H9 (cell line): Measurements from ENCODE around the gene SBNO1. TPM values are rescaled to one million over a fixed set of nuclear protein-coding genes. Genes with fewer than 3 reads are reported as not detected.

ENCODE experiments used
- DNase-seq: peaks from one replicate; pipeline ENCODE4 v3.0.0-alpha.2; 2017
- H2AFZ ChIP-seq: one replicate; pipeline ENCODE4 v1.6.1; 2013; ENCODE audit warnings: mild to moderate bottlenecking, low read length, control low read depth, moderate library complexity
- H2AK5ac ChIP-seq: 2 replicates; pipeline ENCODE4 v1.6.1; 2013; ENCODE audit warnings: low read length, control low read depth, mixed read lengths; ENCODE audit not compliant: insufficient read length
- H2BK120ac ChIP-seq: one replicate; pipeline ENCODE4 v1.6.1; 2013; ENCODE audit warnings: low read depth, mild to moderate bottlenecking, low read length, control low read depth, inconsistent platforms; ENCODE audit not compliant: poor library complexity, severe bottlenecking
- H2BK12ac ChIP-seq: 2 replicates; pipeline ENCODE4 v1.6.1; 2013; ENCODE audit warnings: low read length, control low read depth, mixed read lengths, low read depth; ENCODE audit not compliant: insufficient read length
- H2BK15ac ChIP-seq: 2 replicates; pipeline ENCODE4 v1.6.1; 2013; ENCODE audit warnings: low read depth, low read length, control low read depth
- H2BK20ac ChIP-seq: one replicate; pipeline ENCODE4 v1.6.1; 2013; ENCODE audit warnings: low read depth, mild to moderate bottlenecking, low read length, control low read depth, inconsistent platforms; ENCODE audit not compliant: poor library complexity, severe bottlenecking
- H2BK5ac ChIP-seq: 2 replicates; pipeline ENCODE4 v1.6.1; 2013; ENCODE audit warnings: low read length, control low read depth, mixed read lengths; ENCODE audit not compliant: insufficient read length
- H3K14ac ChIP-seq: 2 replicates; pipeline ENCODE4 v1.6.1; 2013; ENCODE audit warnings: low read length, control low read depth; ENCODE audit not compliant: insufficient read depth
- H3K18ac ChIP-seq: 2 replicates; pipeline ENCODE4 v1.6.1; 2013; ENCODE audit warnings: low read depth, mild to moderate bottlenecking, mixed read lengths, low read length, control low read depth; ENCODE audit not compliant: insufficient read length
- H3K23ac ChIP-seq: 2 replicates; pipeline ENCODE4 v1.6.1; 2013; ENCODE audit warnings: low read length, control low read depth, mixed read lengths, low read depth; ENCODE audit not compliant: insufficient read length
- H3K23me2 ChIP-seq: 2 replicates; pipeline ENCODE4 v1.6.1; 2013; ENCODE audit warnings: low read depth, mild to moderate bottlenecking, mixed read lengths, low read length, control low read depth; ENCODE audit not compliant: insufficient read length, poor library complexity, severe bottlenecking
- H3K27ac ChIP-seq: 2 replicates; pipeline ENCODE4 v1.5.1; 2013; ENCODE audit warnings: low read length, control low read depth, mixed read lengths, low read depth; ENCODE audit not compliant: insufficient read length
- H3K27me3 ChIP-seq: 2 replicates; pipeline ENCODE4 v1.6.1; 2013; ENCODE audit warnings: low read length, control low read depth, inconsistent platforms; ENCODE audit not compliant: insufficient read depth
- H3K4ac ChIP-seq: 2 replicates; pipeline ENCODE4 v1.6.1; 2013; ENCODE audit warnings: low read depth, mild to moderate bottlenecking, control low read depth, inconsistent platforms, low read length, moderate library complexity
- H3K4me1 ChIP-seq: 2 replicates; pipeline ENCODE4 v1.6.1; 2013; ENCODE audit warnings: low read length, control low read depth, inconsistent platforms; ENCODE audit not compliant: insufficient read depth
- H3K4me2 ChIP-seq: 2 replicates; pipeline ENCODE4 v1.6.1; 2013; ENCODE audit warnings: low read length, control low read depth, mixed read lengths; ENCODE audit not compliant: insufficient read length, insufficient read depth
- H3K56ac ChIP-seq: 2 replicates; pipeline ENCODE4 v1.6.1; 2013; ENCODE audit warnings: low read depth, mild to moderate bottlenecking, mixed read lengths, low read length, control low read depth; ENCODE audit not compliant: insufficient read length
- H3K79me1 ChIP-seq: 2 replicates; pipeline ENCODE4 v1.6.1; 2013; ENCODE audit warnings: low read depth, mild to moderate bottlenecking, moderate library complexity, low read length, control low read depth, inconsistent platforms; ENCODE audit not compliant: insufficient read depth, poor library complexity, severe bottlenecking
- H3K79me2 ChIP-seq: 2 replicates; pipeline ENCODE4 v1.6.1; 2013; ENCODE audit warnings: low read length, control low read depth, inconsistent platforms; ENCODE audit not compliant: insufficient read depth
- H3K9ac ChIP-seq: 2 replicates; pipeline ENCODE4 v1.6.1; 2013; ENCODE audit warnings: low read length, control low read depth, mixed read lengths; ENCODE audit not compliant: insufficient read length; ENCODE audit errors: extremely low read depth
- H3K9me3 ChIP-seq: one replicate; pipeline ENCODE4 v1.6.1; 2013; ENCODE audit warnings: low read depth, low read length, inconsistent platforms; ENCODE audit not compliant: control insufficient read depth
- H3T11ph ChIP-seq: one replicate; pipeline ENCODE4 v1.6.1; 2013; ENCODE audit warnings: mild to moderate bottlenecking, low read length, control low read depth, inconsistent platforms
- H4K20me1 ChIP-seq: one replicate; pipeline ENCODE4 v1.6.1; 2013; ENCODE audit not compliant: control insufficient read depth, insufficient read length, insufficient read depth
- H4K5ac ChIP-seq: 2 replicates; pipeline ENCODE4 v1.6.1; 2013; ENCODE audit warnings: low read depth, mild to moderate bottlenecking, mixed read lengths, low read length, control low read depth; ENCODE audit not compliant: insufficient read length
- H4K8ac ChIP-seq: replicated peaks from 2 replicates; pipeline ENCODE4 v1.6.1; 2013; ENCODE audit warnings: low read length, control low read depth, mixed read lengths, low read depth; ENCODE audit not compliant: insufficient read length
- H4K91ac ChIP-seq: 2 replicates; pipeline ENCODE4 v1.6.1; 2013; ENCODE audit warnings: low read depth, mild to moderate bottlenecking, moderate library complexity, mixed read lengths, low read length, control low read depth; ENCODE audit not compliant: insufficient read length
- H3K27ac Mint-ChIP-seq, 3 experiments: 2 replicates in 2 of 3; 3 replicates in 1 of 3; pipeline ENCODE4 v1.8.0; 2020 to 2021; ENCODE audit warnings: mixed read lengths in 3 of 3, mild to moderate bottlenecking in 1 of 3, moderate library complexity in 1 of 3
- H3K27me3 Mint-ChIP-seq: 2 replicates; pipeline ENCODE4 v1.8.0; 2021; ENCODE audit warnings: low read depth, mild to moderate bottlenecking, moderate library complexity, mixed read lengths
- H3K36me3 Mint-ChIP-seq, 3 experiments: 2 replicates in 2 of 3; 3 replicates in 1 of 3; pipeline ENCODE4 v1.8.0; 2020 to 2021; ENCODE audit warnings: low read depth in 3 of 3, mixed read lengths in 3 of 3; ENCODE audit not compliant: insufficient read depth in 1 of 3
- H3K4me1 Mint-ChIP-seq, 2 experiments: 2 replicates each; pipeline ENCODE4 v1.8.0; 2020; ENCODE audit warnings: mixed read lengths in 2 of 2
- H3K4me3 Mint-ChIP-seq, 2 experiments: 2 replicates in 1 of 2; 3 replicates in 1 of 2; pipeline ENCODE4 v1.8.0; 2020 to 2021; ENCODE audit warnings: mild to moderate bottlenecking in 2 of 2, mixed read lengths in 2 of 2, moderate library complexity in 1 of 2
- H3K9me3 Mint-ChIP-seq, 2 experiments: 2 replicates in 1 of 2; 3 replicates in 1 of 2; pipeline ENCODE4 v1.8.0; 2020; ENCODE audit warnings: mild to moderate bottlenecking in 2 of 2, mixed read lengths in 2 of 2, moderate library complexity in 1 of 2
- WGBS: extraction: QIAGEN DNeasy Blood & Tissue Kit; methylation state at CpG from one replicate; pipeline ENCODE4 v1.1.7; 2013; ENCODE audit warnings: missing lambda C conversion rate, low lambda C conversion rate, mixed read lengths; ENCODE audit not compliant: insufficient read length; ENCODE audit errors: extremely low coverage; 5-methylcytosine and 5-hydroxymethylcytosine counted together
- total RNA-seq: library from RNA; stranded (reverse); gene quantifications from 2 replicates; pipeline ENCODE4 v1.2.1, GENCODE V29; 2021
- TF ChIP-seq, protein P1 (sequence below): fragments of 200-600 bp; sonication (generic); conservative IDR thresholded peaks from 3 replicates; pipeline ENCODE4 v1.8.0; 2021; ENCODE audit warnings: antibody characterized with exemption, mild to moderate bottlenecking

SBNO1 gene
- total RNA-seq, 1 experiment from 2014 or later: 47.5 TPM

DNA sequence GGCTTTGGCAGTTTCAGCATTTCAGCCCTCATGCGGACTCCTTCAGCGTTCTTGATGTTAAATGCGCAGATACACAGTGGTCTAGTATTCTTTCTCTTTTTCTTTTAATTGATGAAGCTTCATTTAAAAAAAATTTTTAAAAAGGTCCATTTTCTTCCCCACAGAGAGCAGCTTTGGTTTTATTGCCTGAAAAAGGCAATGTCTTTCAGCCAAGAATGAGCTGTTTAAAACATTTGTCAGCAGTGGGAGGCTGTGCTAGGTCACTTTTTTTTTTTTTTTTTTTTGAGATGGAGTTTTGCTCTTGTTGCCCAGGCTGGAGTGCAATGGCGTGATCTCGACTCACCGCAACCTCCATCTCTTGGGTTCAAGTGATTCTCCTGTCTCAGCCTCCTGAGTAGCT is 32.8 kb upstream of the SBNO1 start:
- H2BK12ac ChIP-seq: no peak overlapping the region
- no peak overlapping the region for H3K18ac ChIP-seq
- H2BK15ac ChIP-seq: no peak overlapping the region
- no peak overlapping the region for H2AK5ac ChIP-seq
- no CpG with 5 or more reads among the region's 6 CpGs for WGBS
- no peak overlapping the region for H3K27ac ChIP-seq
- no peak for DNase-seq
- H4K20me1 ChIP-seq: no peaks in the 10 kb centered on the region
- TF ChIP-seq, protein P1, sequence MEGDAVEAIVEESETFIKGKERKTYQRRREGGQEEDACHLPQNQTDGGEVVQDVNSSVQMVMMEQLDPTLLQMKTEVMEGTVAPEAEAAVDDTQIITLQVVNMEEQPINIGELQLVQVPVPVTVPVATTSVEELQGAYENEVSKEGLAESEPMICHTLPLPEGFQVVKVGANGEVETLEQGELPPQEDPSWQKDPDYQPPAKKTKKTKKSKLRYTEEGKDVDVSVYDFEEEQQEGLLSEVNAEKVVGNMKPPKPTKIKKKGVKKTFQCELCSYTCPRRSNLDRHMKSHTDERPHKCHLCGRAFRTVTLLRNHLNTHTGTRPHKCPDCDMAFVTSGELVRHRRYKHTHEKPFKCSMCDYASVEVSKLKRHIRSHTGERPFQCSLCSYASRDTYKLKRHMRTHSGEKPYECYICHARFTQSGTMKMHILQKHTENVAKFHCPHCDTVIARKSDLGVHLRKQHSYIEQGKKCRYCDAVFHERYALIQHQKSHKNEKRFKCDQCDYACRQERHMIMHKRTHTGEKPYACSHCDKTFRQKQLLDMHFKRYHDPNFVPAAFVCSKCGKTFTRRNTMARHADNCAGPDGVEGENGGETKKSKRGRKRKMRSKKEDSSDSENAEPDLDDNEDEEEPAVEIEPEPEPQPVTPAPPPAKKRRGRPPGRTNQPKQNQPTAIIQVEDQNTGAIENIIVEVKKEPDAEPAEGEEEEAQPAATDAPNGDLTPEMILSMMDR: no peak
- no peak overlapping the region for H3K56ac ChIP-seq
- H3K27me3 ChIP-seq: peaks cover 2% of the 10 kb centered on the region; the same call in 1 of the 2 replicates
- H3K79me1 ChIP-seq: no peaks in the 10 kb centered on the region
- no peak overlapping the region for H2BK120ac ChIP-seq
- no peak overlapping the region for H4K91ac ChIP-seq
- H3K23ac ChIP-seq: no peak overlapping the region
- no peaks in the 10 kb centered on the region; the same call in 1 of the 2 replicates for H3K4me1 ChIP-seq
- Mint-ChIP-seq H3K4me1 (peaks cover 5 to 6% of the 10 kb centered on the region in 2 experiments), H3K27ac (no peak overlapping the region), H3K36me3 (peaks cover 12 to 57% (median 29%) of the 10 kb centered on the region in 3 experiments; a peak in 6 of 7 replicates), H3K4me3 (no peak overlapping the region), H3K27me3 (peaks cover 75% of the 10 kb centered on the region), H3K9me3 (no peaks in the 10 kb centered on the region)
- no peak overlapping the region for H3T11ph ChIP-seq
- H2BK5ac ChIP-seq: no peak overlapping the region
- H4K5ac ChIP-seq: no peak overlapping the region
- H3K79me2 ChIP-seq: no peaks in the 10 kb centered on the region
- H3K4me2 ChIP-seq: no peak overlapping the region
- no peak overlapping the region for H4K8ac ChIP-seq
- H3K9me3 ChIP-seq: no peaks in the 10 kb centered on the region
- H3K14ac ChIP-seq: no peak overlapping the region
- H3K4ac ChIP-seq: no peak overlapping the region
- no peak overlapping the region for H3K9ac ChIP-seq
- no peaks in the 10 kb centered on the region for H3K23me2 ChIP-seq
- no peak overlapping the region for H2AFZ ChIP-seq
- H2BK20ac ChIP-seq: no peak overlapping the region
